NCI-H524 treated with DMSO at 0.1 percent for 48 hours (cell line): ENCODE measurements around the gene PHETA1.

ENCODE experiments used
- DNase-seq: peaks from one replicate; lab custom pipeline; 2025; lab: John Stamatoyannopoulos, UW

PHETA1 gene

GRCh38 chr12:111320258-111321050 is 48.4 kb downstream of the PHETA1 start:
- no peak for DNase-seq

- no peak for DNase-seq
Observed at GRCh38 chr12:111319600-111320257, 49.2 kb downstream of the PHETA1 start.

GRCh38 chr12:111318450-111318849 is 50.4 kb downstream of the PHETA1 start:
- no peak for DNase-seq

- no peak for DNase-seq
Observed at GRCh38 chr12:111316671-111317070, 52.2 kb downstream of the PHETA1 start.

GRCh38 chr12:111314953-111315539 is 53.8 kb downstream of the PHETA1 start:
- DNase-seq: no peak

- no peak for DNase-seq
Observed at GRCh38 chr12:111313833-111314259, 55.0 kb downstream of the PHETA1 start.

- DNase-seq: no peak
Observed at GRCh38 chr12:111312708-111313107, 56.2 kb downstream of the PHETA1 start.

- DNase-seq: no peak
Observed at GRCh38 chr12:111312016-111312415, 56.9 kb downstream of the PHETA1 start.

- DNase-seq: no peak
Observed at GRCh38 chr12:111311011-111311410, 57.9 kb downstream of the PHETA1 start.
